HG03354 (cell line): ENCODE results near the gene RTN4.
"Not testable (repeated sequence)": the region's sequence is repeated elsewhere in the genome, so short reads cannot be mapped to it uniquely, and the experiment has no call there.

Experiments used
- ATAC-seq: cut with Tn5 transposase; IDR thresholded peaks from one replicate; pipeline ENCODE4 v1.9.1; 2021; ENCODE audit warnings: mild to moderate bottlenecking; ENCODE audit not compliant: unreplicated experiment, poor library complexity, severe bottlenecking

The RTN4 gene

DNA sequence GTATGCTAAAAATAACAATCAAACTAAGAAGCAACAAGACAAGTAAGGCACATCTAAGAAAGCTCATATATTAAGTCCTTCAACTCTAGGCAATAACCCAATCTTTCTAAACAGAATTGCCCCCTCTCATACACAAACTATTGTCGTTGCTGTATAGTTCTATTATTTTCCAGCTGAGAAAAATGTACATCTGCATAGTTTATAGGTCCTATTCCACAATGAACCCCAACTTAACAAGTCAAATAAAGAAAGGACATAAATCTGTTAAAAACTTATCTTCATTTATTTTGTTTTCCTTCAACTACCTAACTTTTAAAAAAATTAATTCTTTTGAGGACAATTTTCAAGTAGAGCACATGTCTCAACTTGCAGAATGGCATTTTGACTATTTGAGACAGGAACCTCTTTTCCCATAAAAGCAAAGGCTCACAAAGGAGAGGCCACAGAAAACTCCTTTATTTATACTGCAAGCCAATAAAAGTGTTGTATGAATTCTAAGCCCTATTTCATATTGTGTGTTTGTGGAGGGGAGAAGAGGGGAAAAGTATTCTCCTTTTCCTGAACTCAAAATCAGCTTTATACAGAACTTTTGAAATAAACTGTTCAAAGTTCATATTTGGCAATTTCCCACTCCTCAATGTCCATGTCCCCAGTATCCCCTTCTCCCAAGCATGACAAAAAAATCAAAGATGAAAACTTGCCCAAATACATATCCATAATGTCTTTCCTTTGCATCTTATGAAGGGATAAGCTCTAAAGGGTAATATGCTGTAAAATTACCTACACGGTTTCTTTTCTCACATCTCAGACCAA lies 37.4 kb downstream of the RTN4 start:
- ATAC-seq: no peak

GRCh38 chr2:55011831-55012671 lies 38.2 kb downstream of the RTN4 start:
- no peak for ATAC-seq

- no peak for ATAC-seq
Measured at GRCh38 chr2:55010915-55011314, 39.3 kb downstream of the RTN4 start.

DNA sequence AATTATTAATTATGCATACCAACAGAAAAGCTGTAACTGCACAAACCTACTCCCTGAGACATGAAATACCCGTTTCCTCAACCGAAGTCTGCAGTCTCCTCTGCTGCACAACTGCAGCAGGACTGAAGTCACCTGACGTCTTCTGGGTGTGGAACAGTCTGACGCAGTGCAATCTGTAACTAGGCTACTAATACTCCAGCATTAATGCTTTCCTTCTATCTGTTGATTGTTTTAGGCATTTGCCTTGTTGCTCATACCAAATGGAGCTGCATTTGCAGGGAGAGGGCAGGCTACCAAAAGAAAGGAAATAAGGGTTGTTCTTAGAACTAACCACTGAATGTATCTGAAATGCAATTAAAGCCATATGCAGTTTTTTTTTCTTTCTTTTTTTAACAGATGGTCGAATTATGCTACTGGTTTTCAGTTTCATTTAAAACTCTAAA lies 40.1 kb downstream of the RTN4 start:
- peak; percentile 94 for ATAC-seq

GRCh38 chr2:55009277-55010060 lies 40.8 kb downstream of the RTN4 start:
- peak; percentile 31 for ATAC-seq

DNA sequence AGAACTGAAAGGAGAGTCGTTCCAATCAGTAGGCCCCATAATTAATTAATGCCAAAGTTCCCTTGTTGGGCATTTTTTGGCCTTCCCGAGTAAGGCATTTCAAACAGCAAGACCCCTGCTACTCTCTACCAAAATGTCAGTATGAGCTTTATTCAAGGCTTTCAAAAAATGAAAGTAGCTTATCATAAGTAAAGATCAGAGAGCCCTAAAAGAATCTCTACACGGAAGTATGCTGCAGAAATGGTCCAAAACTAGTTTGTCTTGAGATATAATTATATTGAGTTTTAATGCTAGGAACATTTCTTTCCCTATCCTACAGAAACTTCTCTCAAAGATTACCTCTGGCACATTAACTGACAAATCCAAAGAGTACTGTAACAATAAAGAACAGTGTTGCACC lies 43.9 kb downstream of the RTN4 start:
- ATAC-seq: no peak

- no peak for ATAC-seq
Measured at GRCh38 chr2:55003706-55004639, 46.3 kb downstream of the RTN4 start.

DNA sequence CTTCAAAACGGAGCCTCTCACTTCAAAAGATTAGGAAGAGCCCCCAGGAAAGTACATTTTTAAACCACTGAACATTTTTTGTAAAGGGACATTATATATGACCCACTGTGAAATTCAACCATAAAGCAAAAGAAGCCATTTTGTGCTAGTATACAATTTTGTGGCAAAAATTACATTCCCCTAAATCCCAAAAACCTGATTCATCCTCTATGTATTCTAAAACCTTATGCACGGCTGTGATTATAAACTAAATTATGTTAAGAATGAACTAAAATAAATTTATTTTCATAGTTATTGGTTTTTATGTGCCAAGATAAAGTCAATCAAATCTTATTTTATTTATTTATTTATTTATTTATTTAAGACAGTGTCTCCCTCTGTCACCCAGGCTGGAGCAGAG lies 48.5 kb downstream of the RTN4 start:
- no peak for ATAC-seq

DNA sequence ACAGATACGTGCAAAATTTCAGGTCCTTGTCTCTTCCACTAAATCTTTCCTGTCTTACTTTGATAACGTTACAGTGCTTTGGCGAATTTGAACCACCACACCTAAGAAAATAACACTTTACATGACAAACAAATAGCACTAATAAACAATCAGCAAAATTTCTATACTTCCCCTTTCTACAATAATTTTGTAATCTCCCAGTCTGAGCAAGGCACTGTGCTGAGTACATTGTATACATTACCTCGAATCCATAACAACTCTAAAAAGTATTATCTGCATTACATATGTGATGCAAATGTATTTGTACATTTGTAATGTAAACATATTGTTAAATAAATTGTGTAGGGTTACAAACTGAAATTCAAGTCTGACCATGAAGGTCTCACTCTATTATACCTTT lies 49.9 kb downstream of the RTN4 start:
- ATAC-seq: no peak

GRCh38 chr2:54999182-54999581 lies 51.1 kb downstream of the RTN4 start:
- no peak for ATAC-seq

- no peak for ATAC-seq
Measured at GRCh38 chr2:54997826-54998225, 52.4 kb downstream of the RTN4 start.

GRCh38 chr2:54995553-54995952 lies 54.7 kb downstream of the RTN4 start:
- no peak for ATAC-seq

DNA sequence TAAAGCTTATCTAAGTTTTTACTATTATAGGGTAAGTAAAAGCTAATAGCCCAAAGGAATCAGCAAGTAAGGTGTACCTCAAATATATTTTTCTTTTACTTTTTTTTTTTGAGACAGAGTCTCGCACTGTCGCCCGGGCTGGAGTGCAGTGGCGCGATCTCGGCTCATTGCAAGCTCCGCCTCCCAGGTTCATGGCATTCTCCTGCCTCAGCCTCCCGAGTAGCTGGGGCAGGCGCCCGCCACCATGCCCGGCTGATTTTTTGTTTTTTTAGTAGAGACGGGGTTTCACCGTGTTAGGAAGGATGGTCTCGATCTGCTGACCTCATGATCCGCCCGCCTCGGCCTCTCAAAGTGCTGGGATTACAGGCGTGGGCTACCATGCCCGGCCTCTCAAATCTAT lies 59.6 kb downstream of the RTN4 start:
- not testable (repeated sequence) for ATAC-seq

DNA sequence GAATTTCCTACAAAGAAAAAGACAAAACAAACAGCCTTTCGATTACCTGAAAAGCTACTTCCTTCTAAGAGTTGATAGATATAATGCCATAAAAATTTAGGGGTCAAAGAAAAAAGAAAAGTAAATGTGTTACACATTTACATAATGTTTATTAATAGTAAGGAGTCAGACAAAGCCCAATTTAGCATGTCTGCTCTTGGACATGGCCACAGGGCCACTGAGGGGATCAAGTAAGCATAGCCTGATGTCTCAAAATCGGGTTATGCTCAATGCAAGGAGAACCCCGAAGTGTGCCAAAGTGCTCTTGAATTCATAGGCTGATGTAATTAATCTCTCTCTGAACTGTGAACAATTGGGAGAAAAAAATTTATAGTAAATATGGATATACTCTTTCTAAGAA lies 61.6 kb downstream of the RTN4 start:
- no peak for ATAC-seq

DNA sequence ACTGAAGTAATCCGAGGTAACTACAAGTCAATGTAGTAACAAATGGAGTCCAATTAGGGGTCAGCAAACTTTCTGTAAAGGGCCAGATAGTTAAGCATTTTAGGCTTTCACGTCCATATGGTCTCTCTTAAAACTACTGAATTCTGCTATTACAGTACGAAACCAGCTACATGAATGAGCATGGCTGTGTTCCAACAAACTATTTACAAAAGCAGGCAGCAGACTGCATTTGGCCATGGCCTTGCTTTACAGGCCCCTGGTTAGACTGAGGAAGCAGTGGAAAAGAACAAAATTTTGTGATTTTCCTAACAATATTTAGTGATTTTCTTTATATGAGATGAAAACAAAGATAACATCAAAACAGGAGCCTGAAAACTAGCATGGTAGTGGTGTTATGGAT lies 64.0 kb downstream of the RTN4 start:
- ATAC-seq: no peak

GRCh38 chr2:54984476-54984875 lies 65.8 kb downstream of the RTN4 start:
- no peak for ATAC-seq

DNA sequence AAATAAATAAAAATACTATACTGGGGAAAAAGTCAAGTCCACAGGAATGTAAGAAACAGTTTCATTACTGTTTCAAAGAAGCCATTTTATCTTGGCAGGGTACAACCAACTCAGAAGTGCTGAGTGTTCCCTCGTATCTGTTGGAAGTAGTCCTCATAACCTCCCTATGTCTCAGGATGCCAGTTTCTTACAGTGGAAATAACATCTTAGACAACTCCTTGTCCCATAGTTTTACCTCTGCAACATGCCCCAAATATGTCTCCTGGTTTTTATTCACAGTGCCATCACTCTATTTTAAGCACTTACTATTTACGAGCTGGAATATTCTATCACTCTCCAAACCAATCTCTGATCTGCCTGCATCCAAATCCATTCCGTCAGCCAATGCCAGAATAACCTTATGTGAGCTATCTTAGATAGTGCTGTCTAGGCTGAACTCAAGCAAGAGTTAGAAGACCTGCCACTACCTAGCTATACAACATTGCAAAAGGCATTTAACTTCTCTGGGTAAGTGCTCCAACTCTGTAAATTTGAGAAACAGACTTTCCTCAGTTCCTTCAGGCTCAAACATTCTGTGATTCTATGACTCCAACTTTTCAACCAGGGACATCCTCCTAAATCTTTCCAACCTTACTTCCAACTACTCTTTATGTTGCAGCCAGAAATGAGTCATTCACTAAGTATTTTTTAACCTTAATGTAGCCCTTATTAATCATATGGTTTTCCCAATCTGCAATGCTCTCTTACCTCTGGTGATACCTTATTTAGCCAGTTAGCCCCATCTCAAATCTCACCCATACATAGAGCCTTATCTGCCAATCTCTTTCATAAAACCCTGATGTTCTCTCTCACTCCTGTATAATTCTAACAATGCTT lies 66.7 kb downstream of the RTN4 start:
- no peak for ATAC-seq

GRCh38 chr2:54981385-54981784 lies 68.9 kb downstream of the RTN4 start:
- no peak for ATAC-seq
